Stimulated activated CD8-positive, alpha-beta memory T cell treated with anti-CD3 and anti-CD28 coated beads, Interleukin-4, amount 100 ng/mL, for 24 hours (primary cell): Measurements from ENCODE around the gene CAMTA1.
"Not testable (repeated sequence)": the region's sequence is repeated elsewhere in the genome, so short reads cannot be mapped to it uniquely, and the experiment has no call there.

ENCODE experiments used
- DNase-seq: peaks from one replicate; pipeline ENCODE4 v3.0.0-alpha.2; 2020; ENCODE audit warnings: low read depth

The CAMTA1 gene

DNA sequence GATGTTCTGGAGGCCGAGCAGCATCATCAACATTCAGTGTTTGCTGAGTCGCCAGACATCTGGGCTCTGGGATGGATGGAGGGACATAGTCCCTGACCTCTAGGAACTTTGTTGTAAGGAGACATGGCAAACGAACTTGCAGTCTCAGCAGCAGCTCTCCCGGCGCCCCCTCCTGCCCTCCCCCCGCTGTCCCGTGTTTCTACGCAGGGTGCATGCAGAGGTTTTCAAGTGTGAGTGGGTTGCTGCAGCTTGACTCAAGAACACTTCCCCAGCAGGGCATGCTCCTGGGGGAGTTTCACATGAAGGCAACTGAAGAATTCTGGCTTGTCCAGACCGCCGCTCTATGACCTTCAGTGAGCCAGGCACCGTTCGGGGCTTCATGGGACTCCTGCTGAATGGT, 121.9 kb downstream of the CAMTA1 start:
- DNase-seq, result no peak

DNA sequence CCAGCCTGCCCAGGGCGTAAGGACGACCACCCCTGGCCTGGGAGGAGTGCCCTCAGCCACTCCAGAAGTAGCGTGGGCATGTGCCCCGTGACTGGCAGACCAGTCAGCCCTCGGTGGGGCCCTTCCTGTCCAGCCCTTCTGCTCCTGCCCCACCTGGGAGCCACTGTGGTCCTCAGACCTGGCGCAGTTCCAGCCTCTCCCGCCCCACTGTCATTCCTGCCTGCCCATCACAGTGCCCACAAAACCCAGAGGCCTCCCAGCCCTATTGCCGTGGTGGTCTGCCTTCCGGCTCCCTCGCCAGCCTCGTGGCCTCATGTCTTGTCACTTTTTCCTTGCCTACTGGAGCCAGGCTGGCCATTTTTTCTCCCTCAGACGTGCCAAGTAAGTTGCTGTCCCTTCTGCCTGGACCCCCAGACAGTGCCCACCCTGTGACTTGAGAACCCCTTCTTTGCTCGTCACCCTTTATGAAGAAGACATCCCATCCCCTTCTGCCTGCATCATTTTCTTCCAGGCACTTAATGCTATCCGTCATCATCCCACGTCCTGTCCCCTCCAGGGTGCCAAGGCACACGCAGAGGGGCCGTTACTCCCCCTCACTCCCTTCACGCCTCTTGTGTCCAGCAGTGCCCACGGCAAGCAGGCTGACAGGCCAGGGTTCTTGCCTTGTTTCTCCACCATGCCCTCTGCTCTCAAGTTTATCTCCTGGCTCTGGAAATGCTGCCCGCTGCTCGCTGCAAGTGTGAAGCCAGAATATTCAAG, 122.6 kb downstream of the CAMTA1 start:
- DNase-seq, result no peak

DNA sequence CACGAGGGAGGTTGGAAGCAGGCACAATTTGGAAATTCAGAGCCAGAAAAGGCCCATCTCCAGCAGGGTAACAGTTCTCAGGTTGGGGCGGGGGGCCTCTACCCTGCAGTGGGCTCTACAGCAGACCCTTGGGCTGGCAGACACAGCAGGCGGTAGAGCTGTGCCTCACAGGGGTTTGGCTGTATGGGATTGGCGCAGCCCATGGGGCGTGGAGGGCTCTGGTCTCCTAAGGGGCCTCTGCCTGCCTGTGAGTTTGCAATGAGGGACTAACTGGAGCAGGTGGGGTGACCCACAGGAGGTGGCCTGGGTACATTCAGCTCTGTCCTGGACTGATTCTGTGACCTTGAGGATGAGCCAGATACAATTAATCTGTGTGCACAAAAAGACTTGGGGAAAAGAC, 124.1 kb downstream of the CAMTA1 start:
- no peak for DNase-seq

DNA sequence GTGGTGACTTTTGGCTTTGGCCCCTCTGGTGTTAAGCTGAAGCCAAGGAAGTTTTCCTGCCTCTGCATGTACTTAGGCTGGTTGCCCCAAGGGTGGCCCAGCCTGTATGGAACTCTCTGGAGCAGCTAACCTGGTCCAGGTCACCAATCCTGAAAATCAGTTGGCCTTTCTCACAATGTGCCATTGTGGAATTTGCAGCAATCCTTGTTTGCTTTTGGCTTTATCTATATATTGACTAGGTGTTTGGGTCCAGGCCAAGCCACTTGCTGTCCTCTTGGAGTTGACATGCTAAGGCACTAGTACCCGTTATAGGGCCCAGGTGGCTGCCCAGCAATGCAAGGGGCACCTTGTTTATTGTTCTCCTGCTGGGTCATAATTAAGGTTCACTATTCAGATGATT, 124.6 kb downstream of the CAMTA1 start:
- no peak for DNase-seq

DNA sequence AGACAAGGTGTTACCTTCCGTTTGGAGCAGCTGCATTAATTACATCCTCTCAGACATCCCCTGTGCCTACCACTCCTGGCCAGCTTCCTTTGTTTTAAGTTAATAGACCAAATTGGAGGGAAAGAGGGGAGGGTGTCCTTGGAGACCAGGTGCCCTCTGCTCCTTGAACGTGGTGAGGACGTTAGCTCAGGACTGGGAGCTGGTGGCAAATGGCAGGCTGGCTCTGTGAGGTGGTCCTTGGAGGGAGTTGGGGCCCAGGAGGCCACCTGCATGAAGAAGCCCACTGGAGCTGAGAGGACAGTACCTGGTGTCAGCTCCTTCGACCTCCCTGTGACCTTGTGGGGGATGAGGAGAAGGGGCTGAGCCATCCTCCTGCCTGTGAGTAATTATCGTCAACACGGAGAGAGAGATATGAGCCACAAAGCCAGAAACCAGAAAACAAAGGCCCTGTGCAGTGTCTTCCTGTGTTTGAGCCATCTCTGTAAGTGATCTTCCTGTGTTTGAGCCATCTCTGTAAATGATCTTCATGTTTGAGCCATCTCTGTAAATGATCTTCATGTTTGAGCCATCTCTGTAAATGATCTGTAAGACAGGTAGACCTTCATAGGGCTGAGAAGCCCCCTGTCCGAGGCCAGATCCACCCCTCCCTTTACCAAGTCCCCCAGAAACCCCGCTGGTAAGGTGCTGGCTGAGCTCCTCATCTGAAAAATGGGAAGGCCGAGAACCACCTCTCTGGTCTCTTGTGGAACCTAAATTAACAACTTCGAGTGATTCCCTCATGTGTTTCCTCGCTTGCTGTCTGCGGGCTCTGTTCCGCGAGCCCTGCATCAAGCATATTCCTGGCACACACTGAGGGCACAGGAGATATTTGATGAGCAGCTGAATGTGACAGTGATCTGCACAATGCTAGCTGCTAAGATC, 126.0 kb downstream of the CAMTA1 start:
- no peak for DNase-seq

DNA sequence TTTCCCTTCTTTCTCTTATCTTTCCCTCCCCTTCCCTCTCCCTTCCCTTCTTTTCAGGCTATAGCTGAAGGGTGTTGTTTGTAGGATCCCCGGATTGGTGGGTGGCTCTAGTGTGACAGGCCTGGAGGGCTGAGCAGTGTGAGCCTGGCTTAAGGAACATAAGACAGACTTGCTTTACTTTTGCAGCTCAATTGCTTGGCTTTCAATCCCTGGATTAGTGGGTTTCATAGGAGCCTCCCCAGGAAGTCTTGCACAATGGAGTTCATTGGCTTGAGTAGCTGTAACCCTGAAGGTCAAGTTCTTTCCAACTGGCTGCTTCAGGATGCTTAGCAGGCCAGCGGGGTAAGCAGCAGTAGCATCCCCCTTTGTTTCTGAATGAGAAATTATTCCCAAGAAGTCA, 126.7 kb downstream of the CAMTA1 start:
- no peak for DNase-seq

DNA sequence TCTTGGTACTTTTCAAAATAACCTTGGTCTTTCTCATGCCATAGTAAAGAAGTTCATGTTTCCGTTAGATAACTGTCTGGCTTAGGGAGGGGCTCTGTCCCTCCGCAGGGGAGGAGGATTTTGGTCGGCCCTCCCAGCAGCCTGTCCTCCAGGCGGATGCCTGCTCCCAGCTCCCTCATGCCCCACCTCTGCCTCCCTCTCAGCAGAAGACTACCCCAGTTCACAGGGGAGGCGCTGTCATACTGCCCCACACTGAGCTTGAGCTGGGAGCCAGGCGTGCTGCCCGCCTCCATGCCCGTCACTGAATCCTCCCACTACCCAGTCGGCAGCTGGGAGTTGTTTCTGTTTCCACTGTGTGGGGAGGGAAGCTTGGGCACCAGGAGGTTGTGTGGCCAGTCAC, 127.3 kb downstream of the CAMTA1 start:
- no peak for DNase-seq

DNA sequence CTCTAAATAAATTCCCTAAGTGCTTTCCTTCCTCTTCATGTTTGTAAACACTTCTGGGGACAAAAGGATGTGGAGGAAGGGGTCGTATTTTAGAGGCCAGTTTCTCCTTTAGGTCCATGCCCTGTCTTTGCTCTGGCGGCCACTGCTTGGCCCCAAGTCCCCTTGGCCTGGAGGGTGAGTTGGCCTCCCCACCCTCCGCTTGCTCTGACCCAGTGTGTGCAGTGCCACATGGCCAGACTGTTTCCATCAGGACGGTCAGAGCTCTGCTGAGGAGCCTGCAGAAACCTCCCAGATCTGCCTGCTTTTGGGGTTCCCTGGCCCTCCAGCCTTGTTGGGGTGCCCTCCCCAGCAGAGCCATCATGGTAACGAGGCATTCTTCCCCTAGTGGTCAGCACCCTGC, 127.8 kb downstream of the CAMTA1 start:
- DNase-seq, result no peak

DNA sequence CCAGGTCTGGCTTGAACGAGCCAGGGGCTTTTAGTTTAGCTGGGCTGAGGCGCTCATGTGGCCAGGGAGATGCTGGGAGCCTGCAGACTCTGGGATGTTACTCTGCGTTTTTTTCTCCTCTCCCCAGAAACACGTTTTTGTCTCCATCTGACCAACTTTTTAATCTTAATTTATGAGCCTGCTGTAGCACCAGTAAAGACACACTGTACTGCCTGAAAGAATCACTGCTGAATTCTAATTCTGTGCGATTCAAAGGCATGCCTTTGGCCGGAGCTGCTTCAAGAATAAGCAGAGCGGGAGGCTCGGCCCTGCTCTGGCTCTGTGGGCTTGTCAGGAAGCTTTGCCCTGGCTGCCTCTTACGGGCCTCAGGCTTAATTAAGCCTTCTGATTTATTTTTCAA, 129.5 kb downstream of the CAMTA1 start:
- no peak for DNase-seq

DNA sequence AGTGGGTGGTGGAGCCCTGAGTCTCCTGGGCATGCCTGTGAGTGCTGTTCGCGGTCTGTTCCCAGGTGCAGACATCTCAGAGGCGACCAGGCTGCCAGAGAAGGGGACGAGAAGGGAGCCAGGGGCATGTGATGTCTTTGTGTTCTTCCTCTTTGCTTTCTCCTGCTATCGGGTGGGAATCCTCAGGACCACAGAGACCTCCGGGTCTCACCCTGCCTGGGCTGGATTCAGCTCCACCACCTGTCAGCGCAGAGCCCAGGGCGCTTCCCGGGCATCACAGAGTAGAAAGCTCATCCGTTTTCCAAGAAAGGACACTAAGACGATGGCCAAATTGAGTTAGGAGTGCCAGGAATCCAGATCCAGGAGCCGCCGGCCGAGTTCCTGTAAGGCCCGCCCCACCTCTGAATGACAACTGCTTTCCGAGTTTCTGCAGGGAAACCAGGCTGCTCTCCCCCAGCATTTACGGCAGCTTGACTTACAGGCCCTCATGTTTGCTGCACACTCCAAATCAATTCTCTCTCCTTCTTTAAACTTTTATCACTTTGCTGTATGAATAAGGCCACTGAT, 130.8 kb downstream of the CAMTA1 start:
- no peak for DNase-seq

DNA sequence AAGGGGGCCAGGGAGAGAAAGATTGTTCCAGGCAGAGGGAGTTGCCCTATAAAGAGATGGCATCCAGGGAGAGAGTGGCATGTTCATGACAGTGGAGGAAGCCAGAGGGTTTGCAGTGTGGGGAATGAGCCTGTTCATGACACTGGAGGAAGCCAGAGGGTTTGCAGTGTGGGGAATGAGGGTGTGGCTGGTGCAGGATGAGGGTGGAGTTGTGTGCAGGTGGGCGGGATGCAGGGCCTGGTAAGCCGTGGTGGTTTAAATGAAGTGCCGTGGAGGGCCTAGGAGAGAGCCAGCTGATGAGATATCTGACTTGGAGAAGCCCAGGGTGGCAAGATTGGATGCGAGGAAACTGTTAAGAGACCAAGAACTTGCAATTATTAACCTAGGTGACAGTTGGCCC, 131.8 kb downstream of the CAMTA1 start:
- no peak for DNase-seq

DNA sequence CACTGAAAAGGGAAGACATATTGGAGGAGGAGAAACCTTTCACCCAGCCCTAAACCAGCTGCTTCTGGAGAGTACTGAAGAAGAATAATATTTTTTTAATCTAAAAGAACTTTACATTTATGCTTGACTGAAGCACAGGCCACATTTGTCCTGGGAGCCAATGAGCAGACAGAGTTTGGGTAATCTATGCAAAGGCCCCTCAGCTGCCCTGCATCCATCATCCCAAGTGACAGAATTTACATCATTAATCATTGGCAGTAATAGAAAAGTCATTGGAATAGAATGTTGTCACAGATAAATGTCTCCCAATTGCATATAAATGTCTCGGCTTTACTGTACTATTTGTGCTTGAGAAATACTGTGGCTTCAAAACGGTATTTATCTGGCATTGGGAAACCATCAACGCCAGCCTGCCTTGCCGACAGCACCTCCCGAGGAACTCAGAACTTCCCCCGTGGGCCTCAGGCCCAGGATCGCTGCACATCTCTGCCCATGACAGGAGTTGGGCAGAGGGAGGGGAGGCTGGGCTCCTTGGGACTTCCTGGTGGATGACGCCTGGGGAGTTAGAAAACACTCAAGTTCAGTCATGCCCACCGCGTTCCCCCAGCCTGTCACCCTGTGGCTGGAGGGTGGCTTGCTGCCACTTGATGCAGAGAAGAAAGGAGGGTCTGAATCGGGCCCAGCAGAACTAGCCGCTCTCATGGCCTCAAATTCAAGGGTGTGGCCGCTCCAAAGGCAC, 133.1 kb downstream of the CAMTA1 start:
- DNase-seq, result no peak

DNA sequence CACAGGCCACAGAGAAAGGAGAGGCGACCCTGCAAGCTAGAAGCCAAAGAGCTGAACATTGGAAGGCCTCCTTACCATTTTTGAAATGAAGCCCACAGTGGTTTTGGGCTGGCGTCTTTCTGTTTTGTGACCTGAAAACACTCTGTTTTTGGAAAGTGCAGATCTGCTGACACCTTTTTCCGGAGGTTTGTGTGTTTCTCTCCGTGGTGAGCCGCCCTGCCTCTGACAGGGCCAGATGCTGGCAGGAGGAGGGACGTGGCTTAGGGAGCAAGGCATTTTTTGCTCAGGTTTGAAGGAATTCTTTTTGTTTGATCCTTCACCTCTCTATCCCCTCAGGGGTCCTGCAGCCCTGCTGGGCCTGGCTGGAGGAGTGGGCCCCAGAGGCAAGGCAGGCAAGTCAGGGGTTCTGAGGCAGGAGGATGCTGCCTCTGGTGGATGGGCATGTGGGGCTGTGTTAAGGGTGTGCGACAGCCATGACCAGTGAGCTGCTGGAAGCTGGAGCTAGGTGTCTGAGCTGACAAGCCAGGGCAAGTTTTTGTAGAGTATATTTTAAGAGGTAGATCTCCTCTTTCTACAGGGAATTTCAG, 133.8 kb downstream of the CAMTA1 start:
- no peak for DNase-seq

DNA sequence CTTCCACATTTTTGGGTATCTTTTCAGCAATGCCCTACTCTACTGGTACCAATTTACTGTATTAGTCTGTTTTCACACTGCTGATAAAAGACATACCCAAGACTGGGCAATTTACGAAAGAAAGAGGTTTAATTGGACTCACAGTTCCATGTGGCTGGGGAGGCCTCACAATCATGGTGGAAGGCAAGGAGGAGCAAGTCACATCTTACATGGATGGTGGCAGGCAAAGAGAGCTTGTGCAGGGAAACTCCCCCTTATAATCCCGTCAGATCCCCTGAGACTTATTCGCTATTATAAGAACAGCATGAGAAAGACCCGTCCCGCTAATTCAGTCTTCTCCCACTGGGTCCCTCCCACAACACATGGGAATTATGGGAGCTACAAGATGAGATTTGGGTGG, 136.3 kb downstream of the CAMTA1 start:
- not testable (repeated sequence) for DNase-seq

DNA sequence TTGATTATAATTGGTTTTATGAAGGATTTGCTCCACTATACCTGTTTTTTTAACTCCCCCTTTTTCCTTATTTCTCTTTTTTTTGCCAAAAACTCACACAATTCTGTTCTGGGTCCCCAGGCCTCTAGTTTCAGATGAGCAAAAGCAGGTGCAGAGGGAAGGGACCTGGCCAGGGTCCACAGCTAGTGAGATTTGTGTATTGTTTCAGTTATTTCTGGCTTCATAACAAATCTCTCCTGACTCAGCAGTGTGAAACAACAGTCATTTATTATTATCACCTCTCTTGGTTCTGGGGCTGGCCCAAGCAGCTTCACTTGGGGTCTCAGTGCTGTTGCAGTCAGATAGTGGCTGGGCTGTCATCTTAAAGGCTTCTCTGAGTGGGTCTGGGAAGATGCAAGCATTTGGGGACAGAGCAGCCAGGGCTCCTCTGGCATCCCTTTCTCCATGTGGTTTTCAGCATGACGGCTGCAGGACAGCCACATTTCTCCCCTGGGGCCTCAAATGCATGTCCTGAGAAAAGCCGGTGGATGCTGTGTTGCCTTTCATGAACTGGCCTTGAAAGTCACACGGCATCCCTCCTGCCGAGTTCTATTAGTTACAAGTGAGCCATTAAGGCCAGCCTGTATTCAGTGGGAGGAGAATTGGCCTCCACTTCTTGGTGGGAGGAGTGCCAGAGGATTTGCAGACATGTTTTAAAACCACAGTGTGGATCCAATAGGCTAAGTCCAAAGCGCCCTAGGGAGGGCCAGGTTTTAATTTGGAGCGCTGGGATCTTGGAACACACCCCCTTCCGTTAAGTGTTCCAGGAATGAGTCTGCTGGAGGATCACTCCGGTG, 137.1 kb downstream of the CAMTA1 start:
- no peak for DNase-seq

DNA sequence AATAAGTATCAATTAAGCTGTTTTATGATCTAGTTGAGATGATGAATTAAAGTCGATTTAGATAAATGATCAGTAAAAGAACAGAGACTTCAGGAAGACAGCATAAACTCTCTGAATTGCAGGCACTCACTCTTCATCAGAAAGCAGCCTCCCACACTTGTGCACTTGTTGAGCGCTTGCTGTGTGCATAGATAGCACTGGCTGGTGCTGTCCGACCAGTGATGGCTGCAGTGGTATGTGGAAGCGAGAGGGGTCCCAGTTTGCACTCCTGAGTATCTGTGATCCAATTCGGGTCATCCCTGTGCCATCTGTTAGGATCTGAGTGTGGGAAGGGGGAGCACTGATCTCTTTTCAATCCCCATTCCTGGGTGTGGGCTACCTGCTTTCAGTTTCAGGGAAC, 137.8 kb downstream of the CAMTA1 start:
- DNase-seq, result no peak

DNA sequence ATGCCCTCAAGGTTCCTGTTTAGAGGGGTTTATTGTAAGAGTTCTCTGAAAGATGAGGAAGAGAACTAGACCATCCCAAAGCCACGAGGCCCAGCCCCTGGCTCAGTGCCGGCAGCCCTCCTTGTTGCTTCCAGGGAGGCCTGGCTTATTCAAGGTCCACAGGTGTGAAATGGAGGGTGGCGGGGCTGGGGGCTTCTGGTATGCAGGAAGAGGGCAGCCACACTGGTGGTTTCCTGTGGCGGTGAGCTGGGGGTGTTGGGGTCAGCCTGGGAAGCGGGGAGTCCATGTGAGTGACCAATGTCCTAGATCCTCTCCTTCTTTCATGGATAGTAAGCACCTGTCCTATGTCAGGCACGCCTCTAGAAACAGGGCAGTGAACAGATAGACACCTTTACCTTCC, 138.2 kb downstream of the CAMTA1 start:
- DNase-seq, result no peak

DNA sequence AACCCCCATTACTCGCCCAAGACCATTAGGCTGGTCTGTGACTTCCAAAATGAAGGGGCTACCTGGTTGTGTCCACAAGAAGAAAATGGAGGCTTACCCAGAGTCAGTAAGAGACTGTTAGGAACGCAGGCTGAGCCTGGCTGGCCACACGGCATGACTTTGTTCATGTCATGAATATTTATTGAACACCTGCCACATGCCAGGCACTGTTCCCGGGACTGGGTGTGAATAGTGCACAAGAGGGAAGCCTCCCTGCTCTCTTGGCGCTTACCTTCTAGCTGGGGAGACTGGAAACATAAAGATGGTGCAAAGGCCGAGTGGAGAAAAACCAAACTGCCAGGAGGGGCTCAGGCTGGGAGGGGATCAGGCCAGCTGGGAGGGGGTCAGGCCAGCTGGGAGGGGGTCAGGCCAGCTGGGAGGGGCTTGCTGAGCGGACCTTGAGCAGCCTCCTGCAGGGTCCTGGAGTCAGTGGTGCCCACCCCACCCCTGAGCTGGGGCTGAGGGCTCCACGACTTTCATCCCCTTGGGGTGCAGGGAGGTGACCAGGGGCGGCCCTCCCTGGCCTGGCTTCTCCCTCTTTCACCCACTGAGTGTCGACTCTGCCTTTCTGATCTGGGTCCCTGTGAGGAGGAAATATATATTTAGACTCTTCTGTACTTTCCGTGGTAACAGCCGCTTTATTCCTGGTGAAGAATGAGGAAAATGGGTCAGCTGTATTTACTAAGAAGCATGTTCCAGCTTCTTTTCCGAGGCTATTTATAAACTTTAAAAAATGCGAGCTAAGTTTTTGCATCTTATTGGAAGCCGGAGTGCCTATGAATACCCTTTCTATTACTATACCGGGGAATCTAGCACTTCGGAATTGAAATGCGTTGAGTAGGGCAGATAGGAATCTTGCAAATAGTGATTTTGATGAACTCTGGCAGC, 139.0 kb downstream of the CAMTA1 start:
- no peak for DNase-seq

DNA sequence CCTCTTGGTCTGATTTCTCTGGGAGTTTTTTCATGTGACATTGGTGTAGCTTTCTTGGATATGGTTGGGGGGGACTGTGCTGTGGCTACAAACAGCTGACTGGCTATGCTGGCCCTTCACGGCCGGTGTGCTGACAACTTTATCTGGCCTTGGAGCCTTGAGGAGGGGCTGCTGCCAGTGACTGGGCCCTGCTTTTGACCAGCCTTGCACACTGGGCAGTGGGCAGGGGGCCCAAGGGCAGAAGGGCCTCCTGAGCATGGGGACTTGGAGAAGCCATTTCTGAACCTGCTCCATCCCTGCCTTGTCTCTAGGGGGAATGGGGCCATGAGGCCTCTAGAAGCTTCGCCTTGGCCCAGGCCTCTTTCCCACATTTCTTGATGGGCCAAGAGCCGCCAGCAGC, 139.6 kb downstream of the CAMTA1 start:
- DNase-seq, result no peak

DNA sequence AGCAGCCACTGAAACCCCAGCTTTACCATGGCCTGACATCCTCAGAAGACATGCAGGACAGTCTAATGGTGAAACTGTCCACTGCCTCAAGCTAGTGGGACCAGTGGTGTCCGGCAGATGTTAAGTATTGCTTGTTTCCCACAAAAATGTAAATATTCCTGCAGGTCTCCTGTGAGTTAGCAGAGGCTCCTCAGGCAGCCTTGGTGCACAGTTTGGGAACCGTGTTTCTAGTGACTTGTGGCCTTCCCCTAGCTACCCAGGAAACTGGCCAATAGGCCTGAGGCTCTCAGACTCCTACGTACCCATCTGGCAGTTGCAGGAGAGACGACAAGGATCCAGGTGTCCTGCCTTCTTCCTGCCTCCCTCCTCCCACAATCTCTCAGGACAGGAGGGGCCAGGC, 142.4 kb downstream of the CAMTA1 start:
- no peak for DNase-seq
